AG10803 (cell line): ENCODE measurements around the gene THTPA.

Experiments
- DNase-seq: peaks from one replicate; pipeline ENCODE4 v3.0.0; 2010; ENCODE audit warnings: low read depth
- H3K4me3 ChIP-seq: 2 replicates; pipeline ENCODE4 v1.5.1; 2011; ENCODE audit warnings: mild to moderate bottlenecking, low read length, control low read depth
- CTCF ChIP-seq: conservative IDR thresholded peaks from 2 replicates; pipeline ENCODE4 v1.5.1; 2011; ENCODE audit warnings: mild to moderate bottlenecking, low read length, control low read depth, inconsistent platforms

Gene THTPA

GRCh38 chr14:23556700-23557440 lies 799 bp downstream of the THTPA start:
- H3K4me3 ChIP-seq = peak overlapping the region; percentile 95
- no peak for DNase-seq
- no peak for TF ChIP-seq CTCF

- DNase-seq = no peak
- no peak overlapping the region for H3K4me3 ChIP-seq
- TF ChIP-seq CTCF = no peak
Measured at GRCh38 chr14:23557521-23557920, 1.4 kb downstream of the THTPA start.

GRCh38 chr14:23557946-23558345 lies 1.9 kb downstream of the THTPA start:
- no peak for TF ChIP-seq CTCF
- DNase-seq = no peak
- H3K4me3 ChIP-seq = no peak overlapping the region

- no peak overlapping the region for H3K4me3 ChIP-seq
- no peak for TF ChIP-seq CTCF
- no peak for DNase-seq
Measured at GRCh38 chr14:23558346-23559009, 2.4 kb downstream of the THTPA start.

- peak; percentile 56 for DNase-seq
- peak; percentile 88 for TF ChIP-seq CTCF
- H3K4me3 ChIP-seq = no peak overlapping the region
Measured at GRCh38 chr14:23559010-23559925, 3.2 kb downstream of the THTPA start.

GRCh38 chr14:23559926-23560520 lies 4.0 kb downstream of the THTPA start:
- no peak overlapping the region for H3K4me3 ChIP-seq
- DNase-seq = no peak
- no peak for TF ChIP-seq CTCF
